ENCODE measurements around the gene GNB1.
A peak's percentile ranks its signal among the peaks of the same experiment; 100 is the strongest.

The GNB1 gene

GRCh38 chr1:1781526-1781903 lies 109.4 kb downstream of the GNB1 start:
- no peak for DNase-seq (ENCODE audit: low read depth)

- DNase-seq (ENCODE audit: low read depth): no peak
Measured at GRCh38 chr1:1780598-1781525, 110.0 kb downstream of the GNB1 start.

GRCh38 chr1:1779691-1780597 lies 110.9 kb downstream of the GNB1 start:
- DNase-seq (ENCODE audit: low read depth): peak; percentile 33

- no peak for DNase-seq (ENCODE audit: low read depth)
Measured at GRCh38 chr1:1779320-1779675, 111.6 kb downstream of the GNB1 start.

- DNase-seq (ENCODE audit: low read depth): no peak
Measured at GRCh38 chr1:1778663-1779319, 112.1 kb downstream of the GNB1 start.

- DNase-seq (ENCODE audit: low read depth): peak; percentile 27
Measured at GRCh38 chr1:1777950-1778662, 112.8 kb downstream of the GNB1 start, which contains the start of gene NADK. TSS of gene NADK (minus strand) at chr1:1778470. CDS start at chr1:1765406, 13,064 bp downstream.

- no peak for DNase-seq (ENCODE audit: low read depth)
Measured at GRCh38 chr1:1777583-1777899, 113.3 kb downstream of the GNB1 start.

GRCh38 chr1:1776672-1777582 lies 114.0 kb downstream of the GNB1 start:
- DNase-seq (ENCODE audit: low read depth): no peak

GRCh38 chr1:1775327-1776226 lies 115.3 kb downstream of the GNB1 start:
- no peak for DNase-seq (ENCODE audit: low read depth)

- no peak for DNase-seq (ENCODE audit: low read depth)
Measured at GRCh38 chr1:1773874-1774273, 117.0 kb downstream of the GNB1 start.

- DNase-seq (ENCODE audit: low read depth): no peak
Measured at GRCh38 chr1:1771096-1771495, 119.8 kb downstream of the GNB1 start.

- no peak for DNase-seq (ENCODE audit: low read depth)
Measured at GRCh38 chr1:1770102-1770501, 120.8 kb downstream of the GNB1 start.

GRCh38 chr1:1768249-1768992 lies 122.5 kb downstream of the GNB1 start:
- DNase-seq (ENCODE audit: low read depth): no peak

GRCh38 chr1:1764876-1765470 lies 125.9 kb downstream of the GNB1 start:
- no peak for DNase-seq (ENCODE audit: low read depth)

- DNase-seq (ENCODE audit: low read depth): peak; percentile 51
Measured at GRCh38 chr1:1763657-1764621, 126.9 kb downstream of the GNB1 start.

- no peak for DNase-seq (ENCODE audit: low read depth)
Measured at GRCh38 chr1:1761504-1762376, 129.1 kb downstream of the GNB1 start.
